HCT116 (cell line): ENCODE measurements around the gene INSRR. TPM values are rescaled to one million over a fixed set of nuclear protein-coding genes. Genes with fewer than 3 reads are reported as not detected.

Experiments
- ATAC-seq: fragments of 200-7000 bp; cut with Tn5 transposase; 2 replicates; pipeline ENCODE4 v1.9.1; 2020; ENCODE audit warnings: mild to moderate bottlenecking, moderate library complexity
- BruUV-seq: library from RNA; stranded (reverse); fragments of 400-500 nt; replicated peaks from 2 replicates; lab custom pipeline; 2021; lab: Mats Ljungman, UMichigan
- CTCF ChIA-PET: fragments of 300-600 bp; sonication (Branson Sonifier 250); formaldehyde crosslinking; loops from one replicate; lab custom pipeline; 2021; ENCODE audit warnings: antibody characterized with exemption; lab: Charles Lee
- POLR2A ChIA-PET: fragments of 300-600, 350-600 bp; sonication (Branson Sonifier 250); formaldehyde crosslinking; loops from one replicate; lab custom pipeline; 2021; ENCODE audit warnings: antibody characterized with exemption; lab: Charles Lee
- RAD21 ChIA-PET, 2 experiments: fragments of 300-600 bp; sonication (Branson Sonifier 250); formaldehyde crosslinking; loops; one replicate each; lab custom pipeline; 2023; ENCODE audit warnings: low total read pairs in 2 of 2; ENCODE audit not compliant: uncharacterized antibody in 2 of 2, unreplicated experiment in 2 of 2, low non-redundant PET in 1 of 2; lab: Charles Lee
- DNase-seq: peaks from one replicate; pipeline ENCODE4 v3.0.0-alpha.2; 2010; ENCODE audit warnings: low read depth, low spot score
- H2AFZ ChIP-seq: fragments of 200-600 bp; shearing (Covaris generic), sonication (generic); 2 replicates; pipeline ENCODE4 v1.6.1; 2017; ENCODE audit warnings: low read depth, mixed run types, mixed read lengths, antibody characterized with exemption, low read length; ENCODE audit not compliant: poor library complexity, severe bottlenecking
- H3K27ac ChIP-seq: 2 replicates; pipeline ENCODE4 v1.5.1; 2012; ENCODE audit warnings: low read depth, low read length
- H3K27me3 ChIP-seq: fragments of 200-600 bp; sonication (generic); 2 replicates; pipeline ENCODE4 v1.6.1; 2016; ENCODE audit warnings: mixed run types, low read length, mixed read lengths; ENCODE audit not compliant: insufficient read depth
- H3K36me3 ChIP-seq, 2 experiments: fragments of 200-500 bp in 1 of 2; fragments of 200-600 bp in 1 of 2; sonication (Bioruptor generic) in 1 of 2; sonication (generic) in 1 of 2; 2 replicates each; pipeline versions ENCODE4 v1.5.1 to v1.6.1; 2014 to 2016; ENCODE audit warnings: low read length in 2 of 2, inconsistent platforms in 1 of 2, mixed read lengths in 1 of 2, mixed run types in 1 of 2; ENCODE audit not compliant: insufficient read depth in 2 of 2, control insufficient read depth in 1 of 2
- H3K4me1 ChIP-seq, 2 experiments: fragments of 200-600 bp in 1 of 2; sonication (generic) in 1 of 2; 2 replicates each; pipeline versions ENCODE4 v1.5.1 to v1.6.1; 2012 to 2017; ENCODE audit warnings: low read length in 2 of 2, inconsistent platforms in 1 of 2, mild to moderate bottlenecking in 1 of 2, mixed read lengths in 1 of 2, mixed run types in 1 of 2, moderate library complexity in 1 of 2; ENCODE audit not compliant: insufficient read depth in 2 of 2, control insufficient read depth in 1 of 2
- H3K4me2 ChIP-seq: fragments of 200-600 bp; sonication (generic); 2 replicates; pipeline ENCODE4 v1.6.1; 2017; ENCODE audit warnings: mixed run types, low read length, mixed read lengths
- H3K4me3 ChIP-seq, 2 experiments: fragments of 200-600 bp in 1 of 2; sonication (generic) in 1 of 2; replicated peaks in 1 of 2; 2 replicates each; pipeline ENCODE4 v1.5.1; 2011 to 2016; ENCODE audit warnings: low read length in 2 of 2, control low read depth in 1 of 2, low read depth in 1 of 2, mild to moderate bottlenecking in 1 of 2, mixed read lengths in 1 of 2, mixed run types in 1 of 2
- H3K79me2 ChIP-seq: fragments of 200-600 bp; sonication (generic); 2 replicates; pipeline ENCODE4 v1.6.1; 2017; ENCODE audit warnings: mild to moderate bottlenecking, mixed run types, low read length, moderate library complexity, mixed read lengths; ENCODE audit not compliant: insufficient read depth
- H3K9ac ChIP-seq: fragments of 200-600 bp; sonication (generic); 2 replicates; pipeline ENCODE4 v1.6.1; 2016; ENCODE audit warnings: low read length, mixed read lengths
- H3K9me2 ChIP-seq: fragments of 200-600 bp; sonication (generic), shearing (Covaris generic); 2 replicates; pipeline ENCODE4 v1.6.1; 2017; ENCODE audit warnings: mixed run types, mild to moderate bottlenecking, moderate library complexity; ENCODE audit not compliant: insufficient read depth
- H3K9me3 ChIP-seq, 2 experiments: fragments of 200-500 bp in 1 of 2; fragments of 200-600 bp in 1 of 2; sonication (Bioruptor generic) in 1 of 2; sonication (generic) in 1 of 2; 2 replicates each; pipeline ENCODE4 v1.6.1; 2014 to 2017; ENCODE audit warnings: low read length in 2 of 2, mixed read lengths in 2 of 2, inconsistent platforms in 1 of 2, low read depth in 1 of 2, mild to moderate bottlenecking in 1 of 2, mixed run types in 1 of 2, moderate library complexity in 1 of 2; ENCODE audit not compliant: control insufficient read depth in 1 of 2, insufficient read depth in 1 of 2
- H4K20me1 ChIP-seq: fragments of 200-600 bp; sonication (generic), shearing (Covaris generic); 2 replicates; pipeline ENCODE4 v1.6.1; 2017; ENCODE audit warnings: mixed run types, mild to moderate bottlenecking, moderate library complexity; ENCODE audit not compliant: insufficient read depth
- ATF3 ChIP-seq: IDR thresholded peaks from 2 replicates; pipeline ENCODE4 v1.6.1; 2012
- CEBPB ChIP-seq: IDR thresholded peaks from 2 replicates; pipeline ENCODE4 v1.6.1; 2012; ENCODE audit warnings: low read depth
- CTCF ChIP-seq, 3 experiments: fragments of 200-600 bp in 1 of 3; sonication (generic) in 1 of 3; IDR thresholded peaks in 2 of 3; conservative IDR thresholded peaks in 1 of 3; 2 replicates each; pipeline ENCODE4 v1.5.1; 2012 to 2017; ENCODE audit warnings: low read depth in 2 of 3, low read length in 2 of 3, antibody characterized with exemption in 1 of 3, borderline replicate concordance in 1 of 3, control low read depth in 1 of 3, mild to moderate bottlenecking in 1 of 3, mixed read lengths in 1 of 3, mixed run types in 1 of 3, moderate library complexity in 1 of 3; ENCODE audit not compliant: insufficient read depth in 1 of 3
- EZH2 ChIP-seq: fragments of 200-600 bp; sonication (generic); IDR thresholded peaks from 2 replicates; pipeline ENCODE4 v1.6.1; 2017; ENCODE audit warnings: antibody characterized with exemption, mixed run types
- EZH2phosphoT487 ChIP-seq: fragments of 200-600 bp; IDR thresholded peaks from 2 replicates; pipeline ENCODE4 v1.6.1; 2018; ENCODE audit warnings: antibody characterized with exemption, borderline replicate concordance
- JUND ChIP-seq: IDR thresholded peaks from 2 replicates; pipeline ENCODE4 v1.6.1; 2012
- POLR2A ChIP-seq: IDR thresholded peaks from 2 replicates; pipeline ENCODE4 v1.7.0; 2011; ENCODE audit warnings: borderline replicate concordance; ENCODE audit not compliant: insufficient read depth, insufficient read length; ENCODE audit errors: extremely low read depth
- POLR2AphosphoS5 ChIP-seq: IDR thresholded peaks from 2 replicates; pipeline ENCODE4 v1.6.1; 2011; ENCODE audit warnings: mild to moderate bottlenecking, low read depth, low read length, moderate library complexity
- RAD21 ChIP-seq: IDR thresholded peaks from 2 replicates; pipeline ENCODE4 v1.6.1; 2012; ENCODE audit warnings: low read depth, mild to moderate bottlenecking
- SIN3A ChIP-seq: IDR thresholded peaks from 2 replicates; pipeline ENCODE4 v1.6.1; 2012; ENCODE audit warnings: low read depth
- SRF ChIP-seq: IDR thresholded peaks from 2 replicates; pipeline ENCODE4 v1.6.1; 2012; ENCODE audit warnings: low read depth
- ZBTB33 ChIP-seq: IDR thresholded peaks from 2 replicates; pipeline ENCODE4 v1.6.1; 2011; ENCODE audit warnings: mild to moderate bottlenecking, low read length, moderate library complexity; ENCODE audit not compliant: insufficient replicate concordance; ENCODE audit errors: extremely low read depth
- ZNF274 ChIP-seq: fragments of 200-500 bp; sonication (Bioruptor generic); IDR thresholded peaks from 2 replicates; pipeline ENCODE4 v1.6.1; 2014; ENCODE audit warnings: mild to moderate bottlenecking, low read depth, low read length, inconsistent platforms
- intact Hi-C: fragments of 100-400 bp; cut with micrococcal nuclease; formaldehyde crosslinking; loops from 2 replicates; pipeline ENCODE4 v1.10.0; 2022
- total RNA-seq: library from RNA; stranded (reverse); gene quantifications from one replicate; pipeline ENCODE4 v1.2.1, GENCODE V29; 2021; ENCODE audit not compliant: unreplicated experiment

INSRR gene
- total RNA-seq, 1 experiment from 2014 or later: not detected

GRCh38 chr1:156901590-156901900 lies 42.6 kb upstream of the INSRR start:
- H3K9ac ChIP-seq: no peak overlapping the region
- no peak overlapping the region for H3K27ac ChIP-seq
- H4K20me1 ChIP-seq: no peaks in the 10 kb centered on the region
- no peak overlapping the region for H2AFZ ChIP-seq
- H3K27me3 ChIP-seq: no peaks in the 10 kb centered on the region
- no peaks in the 10 kb centered on the region for H3K79me2 ChIP-seq
- POLR2A ChIA-PET: no interaction called here
- no peak overlapping the region for H3K4me2 ChIP-seq
- H3K36me3 ChIP-seq: no peaks in the 10 kb centered on the region
- RAD21 ChIA-PET: no interaction called here
- CTCF ChIA-PET: interaction anchor here (1.4 kb wide), 1 partner anchor 9 kb away, joined by 4 read pairs; no protein-coding TSS in a partner anchor
- BruUV-seq: no TSS peak
- H3K9me2 ChIP-seq: no peaks in the 10 kb centered on the region
- ATAC-seq: no peak
- intact Hi-C loops: no loop called here
- DNase-seq: no peak
- no peaks in the 10 kb centered on the region; a peak in 1 of 4 replicates for H3K9me3 ChIP-seq
- H3K4me1 ChIP-seq: peaks cover 17 to 24% of the 10 kb centered on the region in 2 experiments
- no peak overlapping the region for H3K4me3 ChIP-seq
- TF ChIP-seq EZH2phosphoT487 (no peak), RAD21 (no peak), JUND (no peak), CTCF (IDR thresholded peaks at IDR 0.05 in 2 of 3, conservative IDR thresholded peaks at IDR 0.05 in 1 of 3; ENCODE audit: borderline replicate concordance in 1 of 3, insufficient read depth in 1 of 3, low read depth in 2 of 3, low read length in 2 of 3) (no peak), ZBTB33 (no peak), POLR2A (no peak), CEBPB (no peak), ATF3 (no peak), EZH2 (no peak), SRF (no peak), POLR2AphosphoS5 (no peak), SIN3A (no peak), ZNF274 (no peak)
